ENCODE data around the gene DDA1.

- TF ChIP-seq, protein P1, sequence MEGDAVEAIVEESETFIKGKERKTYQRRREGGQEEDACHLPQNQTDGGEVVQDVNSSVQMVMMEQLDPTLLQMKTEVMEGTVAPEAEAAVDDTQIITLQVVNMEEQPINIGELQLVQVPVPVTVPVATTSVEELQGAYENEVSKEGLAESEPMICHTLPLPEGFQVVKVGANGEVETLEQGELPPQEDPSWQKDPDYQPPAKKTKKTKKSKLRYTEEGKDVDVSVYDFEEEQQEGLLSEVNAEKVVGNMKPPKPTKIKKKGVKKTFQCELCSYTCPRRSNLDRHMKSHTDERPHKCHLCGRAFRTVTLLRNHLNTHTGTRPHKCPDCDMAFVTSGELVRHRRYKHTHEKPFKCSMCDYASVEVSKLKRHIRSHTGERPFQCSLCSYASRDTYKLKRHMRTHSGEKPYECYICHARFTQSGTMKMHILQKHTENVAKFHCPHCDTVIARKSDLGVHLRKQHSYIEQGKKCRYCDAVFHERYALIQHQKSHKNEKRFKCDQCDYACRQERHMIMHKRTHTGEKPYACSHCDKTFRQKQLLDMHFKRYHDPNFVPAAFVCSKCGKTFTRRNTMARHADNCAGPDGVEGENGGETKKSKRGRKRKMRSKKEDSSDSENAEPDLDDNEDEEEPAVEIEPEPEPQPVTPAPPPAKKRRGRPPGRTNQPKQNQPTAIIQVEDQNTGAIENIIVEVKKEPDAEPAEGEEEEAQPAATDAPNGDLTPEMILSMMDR (IDR thresholded peaks at IDR 0.05): no peak
- TF ChIP-seq POLR2A (IDR thresholded peaks at IDR 0.05): no peak
Measured at GRCh38 chr19:17263712-17264640, 45.4 kb upstream of the DDA1 start.

All from lower leg skin (tissue), 3 donors.